Measurements from ENCODE around the gene PRR16. TPM values are rescaled to one million over a fixed set of nuclear protein-coding genes. Genes with fewer than 3 reads are reported as not detected.

Gene PRR16
- total and polyA plus RNA-seq, 4 experiments from 2014 or later, result not detected

GRCh38 chr5:120624021-120624563 lies 160.0 kb downstream of the PRR16 start:
- H3K27ac Mint-ChIP-seq, result no peak overlapping the region
- H3K4me3 ChIP-seq (ENCODE audit: low read length in 2 of 2), result no peak overlapping the region
- H3K36me3 Mint-ChIP-seq, result no peaks in the 10 kb centered on the region
- no peak for DNase-seq
- no peaks in the 10 kb centered on the region for H3K4me1 ChIP-seq (ENCODE audit: insufficient read depth, low read length)
- no peaks in the 10 kb centered on the region for H3K9me3 ChIP-seq (ENCODE audit: control insufficient read depth in 1 of 2, low read length in 2 of 2)
- H3K9me3 Mint-ChIP-seq, result peaks cover 0 to 21% (median 3%) of the 10 kb centered on the region in 8 donors
- intact Hi-C loops (cut with micrococcal nuclease), result no loop called here
- ChIA-PET CTCF (ENCODE audit: partially characterized antibody) (no interaction called here), POLR2A (ENCODE audit: partially characterized antibody) (no interaction called here)
- H3K27me3 ChIP-seq (ENCODE audit: insufficient read depth, low read length), result no peaks in the 10 kb centered on the region
- H3K4me1 Mint-ChIP-seq, result no peaks in the 10 kb centered on the region
- H3K4me3 Mint-ChIP-seq, result no peak overlapping the region
- no peak overlapping the region for H3K27ac ChIP-seq (ENCODE audit: low read depth, low read length)
- H3K27me3 Mint-ChIP-seq, result no peaks in the 10 kb centered on the region
- H3K36me3 ChIP-seq (ENCODE audit: insufficient read depth, low read length), result no peaks in the 10 kb centered on the region

GRCh38 chr5:120628156-120628555 lies 164.1 kb downstream of the PRR16 start:
- no peaks in the 10 kb centered on the region for H3K27me3 ChIP-seq (ENCODE audit: insufficient read depth, low read length)

DNA sequence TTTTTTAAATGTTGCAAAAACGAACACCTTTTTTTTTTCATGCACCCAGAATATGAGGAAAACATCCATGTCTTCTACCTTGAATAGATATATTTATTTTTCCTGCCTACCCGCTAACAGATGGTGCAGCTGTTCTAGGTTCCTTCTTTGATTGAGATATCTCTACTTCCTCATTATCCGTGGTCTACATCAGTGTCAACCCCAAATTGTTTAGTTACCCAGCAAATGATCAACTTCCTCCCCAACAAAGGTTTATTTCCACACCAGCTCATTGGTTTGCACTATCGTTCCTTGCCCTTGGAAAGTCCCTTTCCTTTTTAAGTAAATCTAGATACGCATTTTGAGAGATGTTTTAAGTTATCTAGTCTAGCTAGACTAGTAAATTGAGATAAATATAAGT lies 166.4 kb downstream of the PRR16 start:
- no peaks in the 10 kb centered on the region for H3K9me3 ChIP-seq (ENCODE audit: control insufficient read depth in 1 of 2, low read length in 2 of 2)
- ChIA-PET CTCF (ENCODE audit: partially characterized antibody) (no interaction called here), POLR2A (ENCODE audit: partially characterized antibody) (no interaction called here)
- H3K27me3 Mint-ChIP-seq, result no peaks in the 10 kb centered on the region
- no peak overlapping the region for H3K27ac ChIP-seq (ENCODE audit: low read depth, low read length)
- H3K36me3 ChIP-seq (ENCODE audit: insufficient read depth, low read length), result no peaks in the 10 kb centered on the region
- H3K27ac Mint-ChIP-seq, result no peak overlapping the region
- intact Hi-C loops (cut with micrococcal nuclease), result no loop called here
- no peak overlapping the region for H3K4me3 Mint-ChIP-seq
- no peaks in the 10 kb centered on the region for H3K36me3 Mint-ChIP-seq
- H3K4me1 ChIP-seq (ENCODE audit: insufficient read depth, low read length), result no peaks in the 10 kb centered on the region
- H3K4me3 ChIP-seq (ENCODE audit: low read length in 2 of 2), result no peak overlapping the region
- no peak for DNase-seq
- no peaks in the 10 kb centered on the region for H3K4me1 Mint-ChIP-seq
- peaks cover 0 to 14% (median 4%) of the 10 kb centered on the region in 8 donors for H3K9me3 Mint-ChIP-seq
- H3K27me3 ChIP-seq (ENCODE audit: insufficient read depth, low read length), result no peaks in the 10 kb centered on the region

More at GRCh38 chr5:120628156-120628555, 164.1 kb downstream of the PRR16 start:
- Mint-ChIP-seq H3K27ac (no peak overlapping the region), H3K9me3 (peaks cover 0 to 16% (median 4%) of the 10 kb centered on the region in 8 donors), H3K4me1 (no peaks in the 10 kb centered on the region), H3K4me3 (no peak overlapping the region), H3K36me3 (no peaks in the 10 kb centered on the region), H3K27me3 (no peaks in the 10 kb centered on the region)
- CTCF ChIA-PET (ENCODE audit: partially characterized antibody), result no interaction called here
- POLR2A ChIA-PET (ENCODE audit: partially characterized antibody), result no interaction called here
- Histone ChIP-seq H3K4me1 (ENCODE audit: insufficient read depth, low read length) (no peaks in the 10 kb centered on the region), H3K4me3 (ENCODE audit: low read length in 2 of 2) (no peak overlapping the region), H3K27ac (ENCODE audit: low read depth, low read length) (no peak overlapping the region), H3K9me3 (ENCODE audit: control insufficient read depth in 1 of 2, low read length in 2 of 2) (no peaks in the 10 kb centered on the region), H3K36me3 (ENCODE audit: insufficient read depth, low read length) (no peaks in the 10 kb centered on the region)
- DNase-seq, result no peak
- intact Hi-C loops (cut with micrococcal nuclease), result no loop called here

GRCh38 chr5:120631611-120632010 lies 167.5 kb downstream of the PRR16 start:
- H3K27ac Mint-ChIP-seq, result no peak overlapping the region
- H3K27me3 Mint-ChIP-seq, result no peaks in the 10 kb centered on the region
- DNase-seq, result no peak
- H3K27me3 ChIP-seq (ENCODE audit: insufficient read depth, low read length), result no peaks in the 10 kb centered on the region
- H3K9me3 ChIP-seq (ENCODE audit: control insufficient read depth in 1 of 2, low read length in 2 of 2), result no peaks in the 10 kb centered on the region
- no peaks in the 10 kb centered on the region for H3K4me1 ChIP-seq (ENCODE audit: insufficient read depth, low read length)
- ChIA-PET CTCF (ENCODE audit: partially characterized antibody) (no interaction called here), POLR2A (ENCODE audit: partially characterized antibody) (no interaction called here)
- no peaks in the 10 kb centered on the region for H3K36me3 ChIP-seq (ENCODE audit: insufficient read depth, low read length)
- H3K4me3 ChIP-seq (ENCODE audit: low read length in 2 of 2), result no peak overlapping the region
- no peak overlapping the region for H3K4me3 Mint-ChIP-seq
- no peaks in the 10 kb centered on the region for H3K4me1 Mint-ChIP-seq
- H3K27ac ChIP-seq (ENCODE audit: low read depth, low read length), result no peak overlapping the region
- no peaks in the 10 kb centered on the region for H3K36me3 Mint-ChIP-seq
- intact Hi-C loops (cut with micrococcal nuclease), result no loop called here
- peaks cover 0 to 10% (median 4%) of the 10 kb centered on the region in 8 donors for H3K9me3 Mint-ChIP-seq

DNA sequence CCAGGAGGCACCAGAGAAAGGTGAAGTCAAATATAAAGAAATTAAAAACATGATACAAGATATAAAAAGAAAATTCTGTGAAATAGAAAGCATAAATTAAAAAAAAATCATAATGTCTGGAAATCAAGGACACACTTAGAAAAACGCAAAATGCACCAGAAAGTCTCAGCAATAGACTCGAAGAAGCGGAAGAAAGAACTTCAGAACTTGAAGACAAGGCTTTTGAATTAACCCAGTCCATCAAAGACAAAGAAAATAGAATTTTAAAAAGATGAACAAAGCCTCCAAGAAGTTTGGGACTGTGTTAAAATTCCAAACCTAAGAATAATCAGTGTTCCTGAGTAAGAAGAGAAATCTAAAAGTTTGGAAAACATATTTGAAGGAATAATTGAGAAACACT lies 168.3 kb downstream of the PRR16 start:
- ChIA-PET CTCF (ENCODE audit: partially characterized antibody) (no interaction called here), POLR2A (ENCODE audit: partially characterized antibody) (no interaction called here)
- H3K4me1 ChIP-seq (ENCODE audit: insufficient read depth, low read length), result no peaks in the 10 kb centered on the region
- no peaks in the 10 kb centered on the region for H3K27me3 ChIP-seq (ENCODE audit: insufficient read depth, low read length)
- H3K9me3 ChIP-seq (ENCODE audit: control insufficient read depth in 1 of 2, low read length in 2 of 2), result no peaks in the 10 kb centered on the region
- no peak overlapping the region for H3K4me3 ChIP-seq (ENCODE audit: low read length in 2 of 2)
- H3K4me1 Mint-ChIP-seq, result no peaks in the 10 kb centered on the region
- DNase-seq, result no peak
- intact Hi-C loops (cut with micrococcal nuclease), result no loop called here
- H3K36me3 ChIP-seq (ENCODE audit: insufficient read depth, low read length), result no peaks in the 10 kb centered on the region
- no peak overlapping the region for H3K27ac Mint-ChIP-seq
- H3K36me3 Mint-ChIP-seq, result no peaks in the 10 kb centered on the region
- no peak overlapping the region for H3K27ac ChIP-seq (ENCODE audit: low read depth, low read length)
- no peaks in the 10 kb centered on the region for H3K27me3 Mint-ChIP-seq
- no peak overlapping the region for H3K4me3 Mint-ChIP-seq
- H3K9me3 Mint-ChIP-seq, result peaks cover 0 to 12% (median 6%) of the 10 kb centered on the region in 8 donors

DNA sequence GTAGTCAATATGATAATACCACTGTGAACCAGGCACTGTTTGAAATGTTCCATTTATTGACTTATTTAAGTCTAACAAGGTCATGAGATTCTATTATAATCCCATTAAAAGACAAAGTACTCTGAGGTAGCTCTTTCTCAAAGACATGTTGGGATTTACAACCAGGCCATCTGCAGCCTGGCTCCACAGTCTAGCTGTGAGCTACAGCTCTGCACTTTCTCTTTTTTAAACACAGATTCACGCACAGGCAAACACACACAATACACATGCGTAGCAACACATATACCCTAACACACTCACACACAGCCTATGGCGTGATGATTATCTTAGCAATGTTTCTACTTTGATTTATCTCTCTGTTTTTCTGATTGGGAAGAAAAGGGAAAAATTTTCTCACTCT lies 174.3 kb downstream of the PRR16 start:
- POLR2A ChIA-PET (ENCODE audit: partially characterized antibody), result no interaction called here
- H3K4me3 ChIP-seq (ENCODE audit: low read length in 2 of 2), result no peak overlapping the region
- Mint-ChIP-seq H3K4me3 (no peak overlapping the region), H3K27me3 (no peaks in the 10 kb centered on the region), H3K27ac (no peak overlapping the region), H3K36me3 (no peaks in the 10 kb centered on the region), H3K4me1 (no peaks in the 10 kb centered on the region), H3K9me3 (peaks cover 0 to 7% (median 4%) of the 10 kb centered on the region in 8 donors)
- no peak overlapping the region for H3K27ac ChIP-seq (ENCODE audit: low read depth, low read length)
- no peaks in the 10 kb centered on the region for H3K27me3 ChIP-seq (ENCODE audit: insufficient read depth, low read length)
- DNase-seq, result no peak
- H3K4me1 ChIP-seq (ENCODE audit: insufficient read depth, low read length), result no peaks in the 10 kb centered on the region
- no peaks in the 10 kb centered on the region for H3K9me3 ChIP-seq (ENCODE audit: control insufficient read depth in 1 of 2, low read length in 2 of 2)
- no peaks in the 10 kb centered on the region for H3K36me3 ChIP-seq (ENCODE audit: insufficient read depth, low read length)
- intact Hi-C loops (cut with micrococcal nuclease), result no loop called here
- CTCF ChIA-PET (ENCODE audit: partially characterized antibody), result no interaction called here

- Histone ChIP-seq H3K27me3 (ENCODE audit: insufficient read depth, low read length) (no peaks in the 10 kb centered on the region), H3K4me3 (ENCODE audit: low read length in 2 of 2) (no peak overlapping the region), H3K27ac (ENCODE audit: low read depth, low read length) (no peak overlapping the region), H3K4me1 (ENCODE audit: insufficient read depth, low read length) (no peaks in the 10 kb centered on the region), H3K9me3 (ENCODE audit: control insufficient read depth in 1 of 2, low read length in 2 of 2) (no peaks in the 10 kb centered on the region), H3K36me3 (ENCODE audit: insufficient read depth, low read length) (no peaks in the 10 kb centered on the region)
- H3K4me3 Mint-ChIP-seq, result no peak overlapping the region
- no peak overlapping the region for H3K27ac Mint-ChIP-seq
- intact Hi-C loops (cut with micrococcal nuclease), result no loop called here
- POLR2A ChIA-PET (ENCODE audit: partially characterized antibody), result no interaction called here
- DNase-seq, result no peak
- no peaks in the 10 kb centered on the region for H3K27me3 Mint-ChIP-seq
- peaks cover 0 to 6% (median under 1%) of the 10 kb centered on the region in 8 donors for H3K9me3 Mint-ChIP-seq
- no peaks in the 10 kb centered on the region for H3K36me3 Mint-ChIP-seq
- no peaks in the 10 kb centered on the region for H3K4me1 Mint-ChIP-seq
- CTCF ChIA-PET (ENCODE audit: partially characterized antibody), result no interaction called here
Measured at GRCh38 chr5:120640778-120641177, 176.7 kb downstream of the PRR16 start.

DNA sequence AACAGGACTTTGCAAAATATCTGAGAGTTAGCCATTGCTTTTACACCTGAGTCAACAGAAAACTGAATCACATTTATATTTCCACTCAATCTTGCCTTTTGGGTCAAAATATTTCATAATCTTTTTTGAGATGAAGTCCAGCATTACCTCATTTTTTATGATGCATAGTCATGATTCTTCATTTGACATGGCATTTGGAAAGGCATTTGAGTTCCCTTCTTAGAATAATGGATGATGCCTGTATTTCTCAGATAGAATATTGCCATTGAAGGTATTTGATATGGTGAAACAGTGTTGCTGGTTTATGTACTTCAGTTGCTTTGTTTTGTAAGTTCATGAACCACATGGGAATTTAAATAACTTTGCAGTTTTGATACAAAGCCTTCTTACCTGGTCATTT lies 180.4 kb downstream of the PRR16 start:
- ChIA-PET CTCF (ENCODE audit: partially characterized antibody) (no interaction called here), POLR2A (ENCODE audit: partially characterized antibody) (no interaction called here)
- Mint-ChIP-seq H3K36me3 (no peaks in the 10 kb centered on the region), H3K27me3 (no peaks in the 10 kb centered on the region), H3K4me1 (no peaks in the 10 kb centered on the region), H3K9me3 (peaks cover 0 to 2% (median 0%) of the 10 kb centered on the region in 8 donors), H3K27ac (no peak overlapping the region), H3K4me3 (no peak overlapping the region)
- H3K9me3 ChIP-seq (ENCODE audit: control insufficient read depth in 1 of 2, low read length in 2 of 2), result no peaks in the 10 kb centered on the region
- no peaks in the 10 kb centered on the region for H3K36me3 ChIP-seq (ENCODE audit: insufficient read depth, low read length)
- no peak overlapping the region for H3K27ac ChIP-seq (ENCODE audit: low read depth, low read length)
- intact Hi-C loops (cut with micrococcal nuclease), result no loop called here
- H3K4me1 ChIP-seq (ENCODE audit: insufficient read depth, low read length), result no peaks in the 10 kb centered on the region
- H3K4me3 ChIP-seq (ENCODE audit: low read length in 2 of 2), result no peak overlapping the region
- no peaks in the 10 kb centered on the region for H3K27me3 ChIP-seq (ENCODE audit: insufficient read depth, low read length)
- DNase-seq, result no peak

Measured in CD4-positive, alpha-beta memory T cell (primary cell).